ENCODE measurements around the gene PTPN14.

PTPN14 gene

GRCh38 chr1:214401666-214402065, 149.7 kb downstream of the PTPN14 start (continued):
- no peak for TF ChIP-seq ZNF776 (tag by site-specific recombination; IDR thresholded peaks at IDR 0.05; ENCODE audit: borderline replicate concordance)
- no peak for TF ChIP-seq ZNF530 (tag by site-specific recombination; IDR thresholded peaks at IDR 0.05; ENCODE audit: low read depth)
- no peak for TF ChIP-seq ZNF664 (tag by site-specific recombination; IDR thresholded peaks at IDR 0.05)
- TF ChIP-seq KLF17 (tag by site-specific recombination; IDR thresholded peaks at IDR 0.05), result no peak
- no peak for TF ChIP-seq ZNF701 (tag by site-specific recombination; IDR thresholded peaks at IDR 0.05)
- TF ChIP-seq ZNF449 (tag by site-specific recombination; IDR thresholded peaks at IDR 0.05), result no peak
- no peak for TF ChIP-seq KLF10 (tag by site-specific recombination; IDR thresholded peaks at IDR 0.05)

GRCh38 chr1:214400131-214400530, 151.3 kb downstream of the PTPN14 start:
- Histone ChIP-seq H3K27ac (ENCODE audit: extremely low read depth, low read depth, low read length) (no peak overlapping the region), H3K9me3 (ENCODE audit: control insufficient read depth, insufficient read depth, low read depth, low read length) (no peaks in the 10 kb centered on the region), H3K4me3 (ENCODE audit: low read depth, low read length) (no peak overlapping the region), H3K4me1 (ENCODE audit: control insufficient read depth, insufficient read depth, low read length) (peaks cover 11% of the 10 kb centered on the region), H3K36me3 (ENCODE audit: control insufficient read depth in 2 of 2, insufficient read depth in 1 of 2, low read length in 2 of 2) (peaks cover 0 to 22% of the 10 kb centered on the region in 2 experiments; a peak in 2 of 3 replicates)
- CTCF ChIA-PET, result interaction anchor here (0.6 to 1.0 kb wide), 2 partner anchors 147 to 238 kb away, joined by 3 read pairs; no protein-coding TSS in a partner anchor
- TF ChIP-seq ZNF48 (tag by site-specific recombination; IDR thresholded peaks at IDR 0.05) (no peak), PRDM6 (tag by site-specific recombination; IDR thresholded peaks at IDR 0.05) (no peak), GLI2 (tag by site-specific recombination; IDR thresholded peaks at IDR 0.05; ENCODE audit: borderline replicate concordance, low read depth) (no peak), ZNF596 (tag by site-specific recombination; IDR thresholded peaks at IDR 0.05) (no peak), ZNF664 (tag by site-specific recombination; IDR thresholded peaks at IDR 0.05) (no peak), ZNF350 (tag by site-specific recombination; IDR thresholded peaks at IDR 0.05) (no peak), HOXA7 (CRISPR knock-in tag; IDR thresholded peaks at IDR 0.05; ENCODE audit: borderline replicate concordance) (no peak), ZNF777 (tag by site-specific recombination; IDR thresholded peaks at IDR 0.05; ENCODE audit: borderline replicate concordance) (no peak), ZFP37 (tag by site-specific recombination; IDR thresholded peaks at IDR 0.05) (no peak), REST (tag by site-specific recombination; IDR thresholded peaks at IDR 0.05) (no peak), ZNF473 (tag by site-specific recombination; IDR thresholded peaks at IDR 0.05) (no peak), FEZF1 (tag by site-specific recombination; IDR thresholded peaks at IDR 0.05) (no peak), PRDM1 (tag by site-specific recombination; IDR thresholded peaks at IDR 0.05) (no peak), MZF1 (tag by site-specific recombination; IDR thresholded peaks at IDR 0.05; ENCODE audit: borderline replicate concordance) (no peak), ZNF433 (tag by site-specific recombination; IDR thresholded peaks at IDR 0.05; ENCODE audit: low read depth) (no peak)
- POLR2A ChIA-PET, result no interaction called here

Measured in HEK293 (cell line).